ENCODE measurements around the gene ARMC9. TPM values are rescaled to one million over a fixed set of nuclear protein-coding genes. Genes with fewer than 3 reads are reported as not detected.

The ARMC9 gene
- total and polyA plus RNA-seq, 8 donors, result 3.7 to 15.0 (median 8.1) TPM

GRCh38 chr2:231342061-231342711, 143.8 kb downstream of the ARMC9 start:
- Histone ChIP-seq H3K27me3 (no peaks in the 10 kb centered on the region), H3K36me3 (no peaks in the 10 kb centered on the region), H3K27ac (peak overlapping the region in 2 of 4 donors; percentile 10 to 11), H3K9me3 (no peaks in the 10 kb centered on the region), H3K4me1 (peaks cover 6 to 20% (median 18%) of the 10 kb centered on the region in 3 donors), H3K4me3 (no peak overlapping the region)
- FAIRE-seq, result no peak
- intact Hi-C loops (cut with DNase I), result no loop called here
- WGBS, 2 donors, result 92 to 96% methylated on average over 14 of the region's 14 CpGs
- DNase-seq, result no peak
- ATAC-seq, result peak in 2 of 4 donors; percentile 64 to 66
- TF ChIP-seq, protein P1, sequence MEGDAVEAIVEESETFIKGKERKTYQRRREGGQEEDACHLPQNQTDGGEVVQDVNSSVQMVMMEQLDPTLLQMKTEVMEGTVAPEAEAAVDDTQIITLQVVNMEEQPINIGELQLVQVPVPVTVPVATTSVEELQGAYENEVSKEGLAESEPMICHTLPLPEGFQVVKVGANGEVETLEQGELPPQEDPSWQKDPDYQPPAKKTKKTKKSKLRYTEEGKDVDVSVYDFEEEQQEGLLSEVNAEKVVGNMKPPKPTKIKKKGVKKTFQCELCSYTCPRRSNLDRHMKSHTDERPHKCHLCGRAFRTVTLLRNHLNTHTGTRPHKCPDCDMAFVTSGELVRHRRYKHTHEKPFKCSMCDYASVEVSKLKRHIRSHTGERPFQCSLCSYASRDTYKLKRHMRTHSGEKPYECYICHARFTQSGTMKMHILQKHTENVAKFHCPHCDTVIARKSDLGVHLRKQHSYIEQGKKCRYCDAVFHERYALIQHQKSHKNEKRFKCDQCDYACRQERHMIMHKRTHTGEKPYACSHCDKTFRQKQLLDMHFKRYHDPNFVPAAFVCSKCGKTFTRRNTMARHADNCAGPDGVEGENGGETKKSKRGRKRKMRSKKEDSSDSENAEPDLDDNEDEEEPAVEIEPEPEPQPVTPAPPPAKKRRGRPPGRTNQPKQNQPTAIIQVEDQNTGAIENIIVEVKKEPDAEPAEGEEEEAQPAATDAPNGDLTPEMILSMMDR (IDR thresholded peaks at IDR 0.05), result no peak

DNA sequence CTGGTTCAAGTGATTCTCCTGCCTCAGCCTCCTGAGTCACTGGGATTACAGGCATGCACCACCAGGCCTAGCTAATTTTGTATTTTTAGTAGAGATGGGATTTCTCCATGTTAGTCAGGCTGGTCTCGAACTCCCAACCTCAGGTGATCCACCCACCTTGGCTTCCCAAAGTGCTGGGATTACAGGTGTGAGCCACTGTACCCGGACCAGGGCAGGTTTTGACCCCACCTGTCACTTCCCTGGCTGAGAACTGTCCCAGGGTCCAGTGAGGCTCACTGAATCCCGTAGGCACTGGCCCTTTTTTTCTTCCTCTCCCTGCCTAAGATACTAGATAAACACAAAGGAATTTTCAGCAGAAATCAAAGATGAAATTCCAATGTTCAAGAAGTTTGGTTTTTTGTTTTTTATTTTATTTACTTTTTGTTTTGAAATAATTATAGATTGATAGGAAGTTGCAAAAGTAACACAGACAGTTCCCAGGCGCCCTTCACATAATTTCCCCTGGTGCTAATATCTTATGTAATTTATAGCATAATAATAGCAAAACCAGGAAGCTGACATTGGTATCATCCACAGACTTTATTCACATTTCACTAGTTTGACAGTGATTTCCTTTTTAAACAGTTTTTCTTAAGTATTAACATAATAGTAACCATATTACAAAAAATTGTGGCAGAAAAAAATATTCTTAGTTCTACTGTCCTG, 144.7 kb downstream of the ARMC9 start:
- 83 to 87% methylated on average over 4 of the region's 4 CpGs for whole genome bisulfite sequencing, 2 donors
- intact Hi-C loops (cut with DNase I), result no loop called here
- Histone ChIP-seq H3K27ac (peak overlapping the region in 1 of 4 donors; percentile 10), H3K9me3 (no peaks in the 10 kb centered on the region), H3K4me1 (peaks cover 6 to 20% (median 20%) of the 10 kb centered on the region in 3 donors), H3K27me3 (no peaks in the 10 kb centered on the region), H3K36me3 (no peaks in the 10 kb centered on the region), H3K4me3 (no peak overlapping the region)
- TF ChIP-seq, protein P1 (IDR thresholded peaks at IDR 0.05), result no peak
- ATAC-seq (no peak), DNase-seq (no peak), FAIRE-seq (peak; percentile 54)

GRCh38 chr2:231343988-231344387, 145.6 kb downstream of the ARMC9 start:
- H3K27me3 ChIP-seq, result no peaks in the 10 kb centered on the region
- WGBS, 2 donors, result 14 to 15% methylated on average over 3 of the region's 3 CpGs
- ATAC-seq, result peak in 1 of 4 donors; percentile 40
- peak; percentile 83 for FAIRE-seq
- no peak for DNase-seq
- TF ChIP-seq, protein P1 (IDR thresholded peaks at IDR 0.05), result no peak
- no peak overlapping the region for H3K4me3 ChIP-seq
- H3K36me3 ChIP-seq, result no peaks in the 10 kb centered on the region
- no peak overlapping the region for H3K27ac ChIP-seq
- H3K9me3 ChIP-seq, result no peaks in the 10 kb centered on the region
- intact Hi-C loops (cut with DNase I), result no loop called here
- peaks cover 6 to 20% (median 20%) of the 10 kb centered on the region in 3 donors for H3K4me1 ChIP-seq

DNA sequence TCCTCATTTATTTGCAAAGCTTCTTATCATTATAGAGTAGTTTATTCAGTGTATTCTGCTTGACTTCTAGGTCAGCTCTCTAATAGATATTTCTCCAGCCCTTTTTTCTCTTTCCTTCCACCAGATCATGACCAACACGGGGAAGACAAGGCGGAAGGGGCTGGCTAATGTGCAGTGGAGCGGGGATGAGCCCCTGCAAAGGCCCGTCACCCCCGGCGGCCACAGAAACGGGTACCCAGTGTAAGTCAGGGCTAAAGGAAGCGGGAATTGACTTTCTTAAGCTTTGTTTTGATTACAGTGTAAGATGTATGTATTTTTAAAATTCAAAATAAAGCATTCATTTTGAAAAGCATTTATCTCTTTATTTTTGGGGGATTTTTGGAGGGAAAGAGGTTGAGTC, 146.4 kb downstream of the ARMC9 start:
- DNase-seq (no peak), FAIRE-seq (no peak), ATAC-seq (no peak)
- H3K4me3 ChIP-seq, result no peak overlapping the region
- TF ChIP-seq, protein P1 (IDR thresholded peaks at IDR 0.05), result no peak
- no peaks in the 10 kb centered on the region for H3K36me3 ChIP-seq
- 93 to 95% methylated on average over 8 of the region's 8 CpGs for WGBS, 2 donors
- peaks cover 6 to 20% (median 20%) of the 10 kb centered on the region in 3 donors for H3K4me1 ChIP-seq
- intact Hi-C loops (cut with DNase I), result no loop called here
- H3K9me3 ChIP-seq, result no peaks in the 10 kb centered on the region
- no peak overlapping the region for H3K27ac ChIP-seq
- no peaks in the 10 kb centered on the region for H3K27me3 ChIP-seq

DNA sequence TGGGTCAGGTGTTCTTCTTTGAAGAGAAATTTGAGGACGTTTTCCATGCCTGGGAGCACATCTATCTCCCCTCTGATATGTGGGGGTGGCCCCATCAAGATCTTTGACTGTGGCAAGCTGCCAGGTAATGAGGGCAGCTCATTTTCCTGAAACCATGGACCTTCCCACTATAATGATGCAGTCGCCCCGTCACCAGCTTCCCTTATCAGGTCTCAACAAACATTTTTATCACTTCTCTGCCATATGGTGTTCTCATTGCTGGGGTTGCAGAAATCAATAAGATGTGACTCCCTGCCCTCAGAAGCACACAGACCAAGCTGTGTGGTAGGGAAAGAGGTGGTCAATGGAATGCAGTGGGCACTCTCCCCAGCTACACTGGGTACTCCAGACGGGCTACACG, 148.7 kb downstream of the ARMC9 start:
- no peak overlapping the region for H3K27ac ChIP-seq
- H3K4me1 ChIP-seq, result peaks cover 6 to 20% (median 20%) of the 10 kb centered on the region in 3 donors
- no peaks in the 10 kb centered on the region for H3K36me3 ChIP-seq
- no peaks in the 10 kb centered on the region for H3K27me3 ChIP-seq
- ATAC-seq (peak; percentile 55 to 79 (median 76)), FAIRE-seq (no peak), DNase-seq (peak in 3 of 6 donors; percentile 29 to 43 (median 38))
- intact Hi-C loops (cut with DNase I), result no loop called here
- WGBS, 2 donors, result 40 to 43% methylated on average over 5 of the region's 5 CpGs
- TF ChIP-seq, protein P1 (IDR thresholded peaks at IDR 0.05), result no peak
- no peaks in the 10 kb centered on the region for H3K9me3 ChIP-seq
- H3K4me3 ChIP-seq, result no peak overlapping the region
